ENCODE measurements around the gene GRIA3.
"Not testable (repeated sequence)": the region's sequence is repeated elsewhere in the genome, so short reads cannot be mapped to it uniquely, and the experiment has no call there.

Gene GRIA3

DNA sequence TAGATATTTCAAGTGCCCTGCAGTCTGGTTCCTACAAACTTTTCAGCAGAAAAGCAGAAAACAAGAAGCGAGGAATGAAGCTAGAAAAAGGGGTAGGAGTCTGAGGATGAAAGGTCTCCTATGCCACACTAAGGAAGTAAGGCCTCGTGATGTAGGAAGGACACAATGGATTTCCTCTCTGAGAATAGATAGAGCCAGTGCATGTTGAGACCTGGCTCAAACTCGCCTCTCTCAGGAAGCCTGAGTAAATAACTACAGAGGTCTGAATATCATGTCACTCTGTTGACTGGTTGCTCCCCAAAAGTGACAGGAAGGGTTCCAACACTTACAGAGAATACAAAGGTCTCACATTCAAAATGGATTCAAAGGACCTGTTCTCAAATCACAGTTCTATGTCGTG is 93.3 kb downstream of the GRIA3 start:
- DNase-seq, result no peak

DNA sequence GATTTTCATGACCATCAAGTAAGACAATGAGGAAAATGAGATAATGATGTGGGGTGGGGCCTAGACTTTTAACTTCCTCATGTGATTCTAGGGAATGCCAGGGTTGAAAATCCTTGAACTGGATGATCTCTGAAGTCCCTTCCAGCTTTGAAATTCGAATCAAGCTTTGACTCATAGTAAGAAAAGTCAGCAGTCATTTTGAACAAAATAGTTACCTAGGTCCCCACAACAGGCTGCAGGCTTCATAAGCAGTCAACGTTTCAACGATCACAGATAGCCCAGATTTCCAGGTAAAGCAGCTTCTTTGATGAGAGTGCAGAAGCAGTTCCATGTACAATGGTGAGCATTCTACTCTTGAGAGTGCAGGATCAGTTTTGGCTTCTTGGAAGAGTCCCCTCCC is 93.7 kb downstream of the GRIA3 start:
- peak; percentile 19 for DNase-seq

DNA sequence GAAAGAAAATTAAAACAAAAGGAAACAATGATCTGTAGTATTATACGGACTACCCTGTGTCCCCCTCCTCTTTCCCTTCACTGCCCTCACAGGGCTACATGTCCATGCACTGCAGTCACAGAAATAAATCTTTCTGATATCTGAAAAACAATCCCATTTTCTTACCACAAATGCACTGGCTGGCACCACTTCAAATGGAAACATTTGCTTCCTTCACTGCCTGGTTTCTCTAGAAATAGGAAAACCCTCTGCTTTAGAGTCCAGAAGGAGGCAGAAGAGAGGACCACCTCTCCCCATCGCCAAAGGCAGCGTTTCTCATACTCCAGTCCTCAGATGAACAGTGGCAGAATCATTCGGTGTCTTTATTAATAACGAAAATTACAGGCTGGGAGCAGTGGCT is 98.2 kb downstream of the GRIA3 start:
- no peak for DNase-seq

DNA sequence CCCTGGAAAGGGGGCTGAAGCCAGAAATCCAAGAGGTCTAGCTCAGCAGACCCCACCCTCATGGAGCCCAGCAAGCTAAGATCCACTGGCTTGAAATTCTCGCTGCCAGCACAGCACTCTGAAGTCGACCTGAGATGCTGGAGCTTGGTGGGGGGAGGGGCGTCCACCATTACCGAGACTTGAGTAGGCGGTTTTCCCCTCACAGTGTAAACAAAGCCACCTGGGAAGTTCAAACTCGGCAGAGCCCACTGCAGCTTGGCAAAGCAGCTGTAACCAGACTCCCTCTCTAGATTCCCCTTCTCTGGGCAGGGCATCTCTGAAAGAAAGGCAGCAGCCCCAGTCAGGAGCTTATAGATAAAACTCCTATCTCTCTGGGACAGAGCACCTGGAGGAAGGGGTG is 99.3 kb downstream of the GRIA3 start:
- DNase-seq, result not testable (repeated sequence)

DNA sequence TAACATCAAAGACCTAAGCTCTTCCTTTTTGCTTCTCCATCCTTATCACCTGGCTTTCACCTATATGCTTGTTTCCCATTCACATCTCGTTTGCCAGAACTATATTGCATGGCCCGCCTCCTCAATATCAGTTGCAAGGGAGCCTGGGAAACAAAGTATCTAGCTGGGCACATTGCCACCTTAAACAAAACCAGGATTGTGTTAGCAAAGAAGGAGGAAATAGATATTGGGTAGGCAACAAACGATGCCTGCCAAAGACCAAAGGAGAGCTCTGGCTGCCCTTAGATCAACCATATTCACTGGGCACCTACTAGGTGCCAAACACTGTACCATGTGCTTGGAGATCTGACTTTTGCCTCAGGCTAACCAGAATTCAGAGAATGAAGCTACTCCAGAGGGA is 107.5 kb downstream of the GRIA3 start:
- DNase-seq, result no peak

DNA sequence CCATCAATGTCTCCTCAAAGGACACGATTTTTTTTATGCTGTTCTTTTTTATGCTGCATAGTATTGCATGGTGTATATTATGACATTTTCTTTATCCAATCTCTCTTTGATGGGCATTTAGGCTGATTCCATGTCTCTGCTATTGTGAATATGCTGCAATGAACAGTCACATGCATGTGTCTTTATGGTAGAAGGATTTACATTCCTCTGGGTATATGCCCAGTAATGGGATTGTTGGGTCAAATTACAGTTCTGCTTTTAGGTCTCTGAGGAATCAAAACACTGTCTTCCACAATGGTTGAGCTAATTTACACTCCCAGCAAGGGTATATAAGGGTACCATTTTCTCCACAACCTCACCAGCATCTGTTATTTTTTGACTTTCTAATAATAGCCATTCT is 113.9 kb downstream of the GRIA3 start:
- no peak for DNase-seq

DNA sequence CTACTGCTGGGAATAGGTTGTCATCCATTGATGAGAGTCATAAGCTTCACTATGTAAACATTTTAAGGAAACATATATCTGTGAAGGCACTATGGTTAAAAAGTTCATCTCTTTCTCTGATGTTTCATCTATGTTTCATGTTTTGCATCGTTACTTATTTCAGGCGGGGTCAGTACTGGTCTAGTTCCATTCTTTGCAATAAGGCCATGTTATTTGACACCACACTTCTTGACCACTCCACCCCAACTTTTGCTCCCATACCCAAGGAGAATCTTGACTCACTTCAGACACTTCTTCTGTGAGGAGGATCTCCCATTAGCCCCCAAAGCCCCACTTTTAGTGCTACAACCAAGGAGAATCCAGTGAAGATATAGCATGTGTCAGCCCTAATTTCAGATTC is 119.4 kb downstream of the GRIA3 start:
- no peak for DNase-seq

DNA sequence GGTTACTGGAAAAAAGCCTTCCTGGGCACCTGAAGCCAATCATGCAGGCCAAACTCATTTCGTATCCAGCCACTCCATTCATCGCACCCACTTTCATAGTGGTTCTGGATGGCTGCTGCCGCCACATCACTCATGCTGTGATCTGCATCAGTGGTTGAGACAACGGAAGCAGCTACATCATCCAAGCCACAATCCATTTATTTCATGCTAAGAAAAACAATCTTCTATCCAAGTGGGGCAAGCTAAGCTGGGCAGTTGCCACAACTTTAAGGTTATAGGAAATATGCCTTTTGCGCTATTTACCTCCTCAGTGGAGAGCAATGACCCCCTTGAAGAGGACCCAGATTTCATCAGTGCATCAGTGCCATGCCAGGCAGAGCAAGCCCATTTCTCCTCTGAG is 124.6 kb downstream of the GRIA3 start:
- no peak for DNase-seq

DNA sequence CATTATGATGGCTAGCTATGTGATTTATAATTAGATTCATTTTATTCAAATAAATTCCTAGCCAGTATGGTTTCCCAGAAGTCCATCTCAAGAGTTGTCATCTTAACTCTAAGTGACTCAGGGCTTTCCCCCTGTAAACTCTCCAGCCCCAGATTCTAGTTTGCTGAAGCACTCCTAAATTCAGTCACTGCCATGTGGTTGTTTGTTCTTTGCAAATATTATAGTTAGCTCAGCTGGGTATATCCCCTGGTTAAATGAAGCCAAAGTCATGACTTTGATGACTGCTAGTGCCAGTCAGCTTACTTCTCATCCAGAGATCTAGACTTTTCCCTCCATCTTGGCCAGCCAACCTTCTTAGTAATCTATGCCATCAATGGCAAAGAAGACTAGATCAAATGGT is 126.0 kb downstream of the GRIA3 start:
- DNase-seq, result no peak

DNA sequence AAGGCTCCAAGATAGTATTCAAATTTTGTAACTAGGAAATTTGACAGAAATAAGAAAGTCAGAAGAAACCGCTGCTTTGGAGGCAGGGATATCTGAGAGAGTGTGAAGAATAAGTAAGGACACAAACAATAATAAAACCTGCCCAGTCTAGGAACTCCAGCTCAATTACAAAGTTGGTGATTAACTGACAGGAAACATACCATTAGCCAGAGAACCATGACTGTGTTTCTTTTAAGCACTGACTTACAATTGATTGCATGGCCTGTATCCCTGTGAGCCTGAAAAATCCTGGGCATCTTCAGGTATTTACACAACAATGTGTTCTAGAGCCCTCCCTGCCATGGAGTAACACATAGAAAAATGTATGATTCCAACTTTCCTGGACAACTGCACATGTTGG is 127.4 kb downstream of the GRIA3 start:
- no peak for DNase-seq

DNA sequence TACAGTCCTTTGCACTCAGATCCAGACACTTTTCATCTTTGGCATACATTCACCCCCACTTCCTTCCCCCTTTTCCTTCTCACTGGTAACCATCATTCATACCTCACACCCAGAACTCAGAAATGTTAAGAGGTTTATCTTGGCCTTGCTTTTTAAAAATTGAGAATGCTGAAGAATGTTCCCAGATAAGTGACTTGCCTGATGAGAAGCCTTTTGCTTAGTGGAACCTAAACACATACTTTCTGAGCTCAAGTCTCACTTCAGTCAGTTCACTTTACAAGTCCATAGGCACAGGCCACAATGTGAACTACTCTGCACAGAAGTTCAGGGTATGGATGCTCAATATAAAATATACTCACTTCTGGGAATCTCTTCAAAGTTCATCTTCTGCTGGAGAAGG is 129.4 kb downstream of the GRIA3 start:
- DNase-seq, result no peak

DNA sequence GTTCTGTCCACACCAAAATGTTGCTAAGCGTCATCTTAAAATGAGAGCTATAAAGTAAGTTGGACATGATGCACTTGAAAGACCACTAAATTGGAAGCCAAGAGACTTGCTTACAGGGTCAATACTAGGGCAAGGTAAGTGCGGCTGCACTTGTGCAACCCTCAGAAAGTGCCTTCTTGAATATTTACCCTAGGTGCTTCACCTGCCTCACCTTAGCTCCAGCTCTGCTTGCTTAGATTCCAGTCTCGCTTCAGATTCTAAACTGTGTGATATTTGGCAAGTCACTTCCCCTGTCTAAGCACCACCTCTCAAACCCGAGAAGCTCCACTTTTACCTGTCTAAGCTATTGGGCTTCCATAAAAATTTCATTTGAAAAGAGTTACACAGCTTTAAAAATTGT is 136.5 kb downstream of the GRIA3 start:
- DNase-seq, result no peak

DNA sequence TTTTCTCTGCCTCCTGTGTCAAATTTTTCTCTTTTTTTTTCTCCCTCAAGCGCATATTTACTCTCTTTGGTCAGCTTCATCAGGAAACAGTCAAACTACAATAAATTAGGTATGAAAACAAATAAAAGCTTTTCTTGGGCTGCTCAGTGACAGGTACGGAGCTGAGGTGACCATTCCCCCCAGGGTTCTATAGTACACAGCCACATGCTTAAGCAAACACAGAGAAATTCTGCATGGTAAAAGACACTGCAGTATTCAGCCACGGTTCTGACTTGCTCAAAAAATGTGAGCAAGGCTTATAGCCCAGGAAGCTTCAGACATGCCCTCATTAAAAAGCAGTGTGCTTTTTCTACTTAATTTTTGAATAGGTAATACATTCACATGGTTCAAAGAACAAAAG is 138.5 kb downstream of the GRIA3 start:
- no peak for DNase-seq

DNA sequence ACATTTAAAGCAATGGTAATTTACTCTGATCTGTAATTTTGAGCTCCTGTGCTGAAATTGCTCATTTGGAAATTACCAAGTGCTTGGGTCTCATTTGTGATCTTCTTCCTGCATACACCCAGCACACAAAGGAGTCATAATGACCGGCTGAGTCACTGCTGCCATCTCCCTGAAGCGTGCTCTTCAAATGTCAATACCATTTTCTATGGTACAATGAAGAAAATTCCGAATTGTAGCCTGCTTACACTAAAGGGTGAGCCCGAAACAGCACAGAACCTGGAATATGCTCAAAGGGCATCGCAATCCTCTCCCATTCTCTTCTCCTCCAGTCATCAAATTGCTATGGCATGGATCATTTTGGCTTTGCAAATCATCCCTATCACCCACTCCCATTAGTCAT is 140.5 kb downstream of the GRIA3 start:
- DNase-seq, result no peak

DNA sequence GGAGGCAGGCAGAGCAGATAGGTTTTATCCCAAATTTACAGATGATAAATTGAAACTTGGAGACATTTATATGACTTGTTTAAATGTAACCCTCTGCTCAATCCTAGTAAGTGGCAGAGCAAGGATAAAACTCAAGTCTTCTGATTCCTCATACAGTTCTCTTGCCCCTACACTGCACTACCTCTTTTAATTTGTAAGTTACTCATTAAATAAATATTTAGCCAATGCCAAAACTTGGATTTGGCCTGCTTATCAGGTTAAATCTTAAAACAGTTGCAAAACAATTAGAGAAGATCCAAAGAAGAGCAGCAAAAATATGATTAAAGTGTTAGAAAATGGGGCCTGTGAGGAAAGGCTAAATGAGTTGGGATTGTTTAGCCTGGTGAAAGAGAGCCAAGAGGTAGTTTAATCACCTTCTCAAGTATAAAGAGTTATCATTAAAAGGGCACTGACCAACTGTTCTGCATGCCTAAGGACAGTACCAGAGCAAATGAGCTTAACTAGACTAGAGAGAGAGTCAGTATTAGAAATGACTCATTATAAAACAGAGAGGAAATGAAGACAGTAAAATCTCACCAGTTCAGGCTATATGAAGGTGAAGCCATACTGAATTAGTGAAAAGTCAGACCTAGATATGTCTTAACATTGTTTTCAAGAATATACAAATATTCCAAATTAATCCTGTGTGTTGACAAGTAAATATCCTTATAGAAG is 146.3 kb downstream of the GRIA3 start:
- no peak for DNase-seq

DNA sequence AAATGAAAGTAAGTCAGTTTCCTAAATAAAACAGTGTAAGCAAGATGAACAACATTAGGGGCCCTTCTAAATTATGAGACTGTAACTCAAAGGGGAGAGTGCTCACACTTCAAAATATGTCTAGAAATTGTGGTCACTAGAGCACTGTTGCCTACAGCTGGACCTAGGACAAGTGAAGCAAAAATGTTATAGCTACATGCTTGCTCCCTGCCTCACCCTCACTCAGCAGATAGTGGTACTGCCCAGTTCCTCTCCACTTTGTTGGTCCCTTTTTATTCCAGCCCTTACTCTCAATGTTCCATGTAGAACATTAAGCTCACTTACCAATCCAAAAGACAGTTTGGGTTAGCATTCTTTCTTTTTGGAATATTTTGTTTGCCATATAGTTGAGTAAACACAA is 147.3 kb downstream of the GRIA3 start:
- DNase-seq, result no peak

DNA sequence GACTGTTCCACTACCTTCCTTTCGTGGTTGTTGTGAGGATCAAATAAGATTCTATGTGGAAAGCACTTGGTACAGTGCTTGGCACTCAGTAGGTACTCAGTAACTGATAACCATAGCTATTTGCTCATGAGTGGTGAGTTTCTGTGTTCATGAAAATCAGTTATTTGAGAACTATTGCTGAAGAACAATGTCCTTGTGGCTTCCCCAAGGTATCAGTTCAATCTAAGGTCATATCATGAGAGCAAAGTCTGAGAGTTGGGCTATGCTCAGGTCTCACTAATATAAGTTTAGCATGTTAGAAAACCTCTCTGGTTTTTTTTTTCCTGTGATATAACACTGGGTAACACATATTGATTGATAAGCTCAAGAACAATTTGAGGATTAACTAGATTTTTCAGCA is 147.8 kb downstream of the GRIA3 start:
- no peak for DNase-seq

DNA sequence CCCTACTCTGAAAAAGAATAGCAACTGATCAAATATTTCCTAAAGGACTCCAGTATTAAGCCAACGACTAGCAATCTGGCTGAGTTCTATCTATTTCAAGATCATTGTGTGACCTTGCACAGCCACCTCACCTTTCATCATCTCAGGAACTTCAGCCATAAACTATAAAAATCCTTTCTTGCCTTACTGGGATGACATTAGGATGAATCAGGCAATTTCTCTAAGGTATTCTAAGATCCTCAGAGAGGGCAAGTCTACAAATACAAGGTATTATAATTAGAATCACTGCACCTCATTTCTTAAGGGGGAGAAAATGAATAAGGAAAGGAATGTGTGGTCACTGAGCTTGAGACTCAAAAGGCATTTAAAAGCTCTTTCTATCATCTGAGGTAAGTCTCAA is 152.6 kb downstream of the GRIA3 start:
- DNase-seq, result no peak

DNA sequence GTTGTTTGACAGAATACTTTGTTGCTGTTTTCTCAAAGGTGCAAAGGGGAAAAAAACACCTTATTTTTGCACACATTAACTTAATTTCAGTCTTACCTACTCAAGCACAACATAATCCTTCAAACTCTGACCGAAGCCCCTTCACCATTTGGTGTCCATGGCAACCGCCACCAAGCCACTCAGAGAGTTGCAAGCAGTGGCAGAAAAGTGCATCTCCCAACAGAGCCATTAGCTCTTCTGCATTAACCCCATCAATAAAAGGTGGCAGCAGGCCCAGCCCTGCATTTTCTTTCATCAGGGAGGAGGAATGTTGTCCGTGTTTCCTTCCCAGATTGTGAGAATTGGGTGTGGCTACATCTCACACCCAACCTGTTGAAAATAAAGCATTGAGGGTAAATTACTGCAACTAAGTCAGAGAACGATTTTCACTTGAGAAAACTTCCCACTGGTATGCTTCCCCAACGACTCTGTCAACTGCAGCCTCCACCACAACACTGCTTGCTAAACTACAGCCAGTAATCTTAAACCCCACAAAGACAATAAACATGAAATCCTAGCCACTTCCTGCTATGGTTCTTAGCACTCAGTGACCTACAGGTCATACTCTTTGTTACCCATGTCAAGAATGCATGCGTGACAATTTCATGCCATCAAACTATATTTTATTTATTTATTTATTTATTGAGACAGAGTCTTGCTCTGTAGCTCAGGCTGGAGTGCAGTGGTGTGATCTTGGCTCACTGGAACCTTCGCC is 154.0 kb downstream of the GRIA3 start:
- DNase-seq, result no peak

DNA sequence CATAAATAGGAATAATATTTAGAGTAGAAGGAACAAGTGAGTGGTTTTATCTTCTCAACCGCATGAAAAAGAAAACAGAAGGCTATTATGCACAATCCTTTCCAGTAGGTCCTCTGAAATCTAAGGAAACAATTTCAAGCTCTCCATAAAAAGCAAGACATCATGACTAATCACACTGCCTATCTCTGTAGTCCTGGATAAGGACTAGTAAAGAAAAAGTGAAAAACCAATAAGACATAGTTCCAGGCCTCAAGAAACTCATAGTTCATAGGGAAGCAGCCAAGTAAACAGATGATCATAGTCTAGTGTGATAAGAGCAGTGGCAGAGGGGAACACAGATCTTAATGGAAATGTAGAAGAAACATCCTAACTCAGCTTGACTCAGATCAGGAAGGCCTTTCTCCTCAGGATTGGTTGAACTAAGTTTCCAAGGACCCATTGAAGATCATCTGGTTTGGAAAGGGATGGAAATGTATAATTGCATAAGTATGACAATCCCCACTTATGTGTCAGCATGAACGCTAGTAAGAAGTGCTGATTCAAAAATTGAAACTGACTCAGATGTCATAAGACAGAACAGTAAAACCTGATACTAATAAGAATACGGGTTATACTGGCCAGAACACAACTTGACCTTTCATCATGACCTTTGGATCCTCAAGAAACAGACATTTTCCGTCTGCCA is 155.3 kb downstream of the GRIA3 start:
- DNase-seq, result no peak

DNA sequence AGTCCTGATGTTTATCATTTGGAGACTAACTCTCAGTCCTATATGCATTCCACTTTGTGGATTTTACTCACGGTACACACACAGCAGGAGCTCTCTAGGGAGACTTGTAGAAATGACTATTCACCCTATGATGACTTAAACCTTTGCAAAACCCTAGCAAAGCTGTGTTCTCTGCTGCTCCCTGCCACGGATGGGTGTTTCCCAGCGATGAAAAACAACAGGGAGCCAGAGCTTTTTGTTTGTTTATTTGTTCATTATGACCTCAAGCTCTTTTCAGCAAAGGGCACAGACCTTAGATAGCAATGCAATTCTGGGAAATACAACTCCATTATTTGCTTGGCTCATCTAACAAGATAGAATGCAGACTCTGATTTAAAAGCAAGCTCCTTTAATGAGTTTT is 156.6 kb downstream of the GRIA3 start:
- no peak for DNase-seq

DNA sequence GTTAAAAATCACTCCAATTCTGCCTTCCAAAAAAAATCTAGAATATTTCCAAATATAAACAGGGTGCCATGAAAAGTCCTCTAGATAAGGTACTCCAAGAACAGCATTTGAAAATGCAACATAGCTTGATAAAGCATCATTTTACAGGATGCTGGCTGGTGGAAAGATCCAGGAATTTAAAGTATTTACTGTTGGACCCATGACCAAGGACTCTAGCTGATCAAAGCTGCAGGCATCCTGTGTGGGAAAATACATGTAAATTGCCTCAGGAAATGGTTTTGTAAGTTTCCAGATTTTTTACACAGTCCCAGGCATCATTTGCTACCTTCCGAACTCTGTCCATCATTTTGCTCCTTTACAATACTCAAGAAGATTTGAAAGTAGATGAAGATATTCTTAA is 164.4 kb downstream of the GRIA3 start:
- DNase-seq, result no peak

DNA sequence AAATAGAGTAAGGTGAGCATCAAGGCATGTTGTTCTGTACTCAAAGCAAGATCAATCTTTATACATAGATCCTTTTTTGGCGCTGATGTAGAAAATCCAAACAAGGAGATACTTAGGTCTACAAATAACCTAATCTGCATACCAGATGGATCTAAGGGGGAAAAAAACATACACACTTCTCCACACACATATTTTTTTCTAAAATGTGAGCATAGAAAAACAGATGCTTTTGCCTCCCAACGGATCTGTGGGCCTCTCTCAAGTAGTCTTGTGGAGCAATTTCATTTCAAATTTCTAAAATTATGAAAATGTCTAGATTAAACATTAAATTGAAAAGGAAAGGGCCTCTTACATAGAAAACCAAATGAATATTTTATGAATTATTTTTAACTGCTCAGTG is 166.1 kb downstream of the GRIA3 start:
- no peak for DNase-seq

DNA sequence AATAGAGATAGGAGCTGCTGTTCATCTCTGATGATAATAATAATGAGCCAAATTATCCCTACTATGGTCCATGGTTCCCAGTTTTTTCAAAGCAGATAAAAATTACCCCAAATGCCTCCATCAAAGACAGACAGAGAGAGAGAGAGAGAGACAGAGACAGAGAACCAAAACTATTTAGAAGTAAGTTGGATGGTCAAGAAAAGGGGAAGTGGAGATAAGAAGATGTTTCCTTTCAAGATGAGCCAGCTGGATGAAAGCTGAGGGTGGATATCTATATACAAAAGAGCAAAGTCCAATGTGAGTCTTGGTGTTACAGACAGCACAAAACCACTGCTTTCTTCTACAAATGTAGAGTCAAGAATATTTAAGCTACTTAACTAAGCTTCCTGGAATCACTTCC is 173.9 kb downstream of the GRIA3 start:
- DNase-seq, result peak; percentile 82
